Neuronal stem cell (in vitro differentiated cells): Measurements from ENCODE around the gene RTP4.

Experiments used
- DNase-seq: peaks from one replicate; pipeline ENCODE4 v3.0.0-alpha.2; 2013; ENCODE audit warnings: low spot score
- H2AFZ ChIP-seq: one replicate; pipeline ENCODE4 v1.6.1; 2013; ENCODE audit warnings: mild to moderate bottlenecking, low read length, inconsistent platforms
- H2AK5ac ChIP-seq: 2 replicates; pipeline ENCODE4 v1.6.1; 2013; ENCODE audit warnings: low read depth, mild to moderate bottlenecking, inconsistent platforms, low read length, moderate library complexity, mixed read lengths
- H2BK120ac ChIP-seq: 2 replicates; pipeline ENCODE4 v1.6.1; 2013; ENCODE audit warnings: low read depth, mild to moderate bottlenecking, inconsistent platforms, low read length, moderate library complexity, mixed read lengths
- H2BK12ac ChIP-seq: one replicate; pipeline ENCODE4 v1.6.1; 2013; ENCODE audit warnings: low read length, inconsistent platforms
- H2BK15ac ChIP-seq: 2 replicates; pipeline ENCODE4 v1.6.1; 2013; ENCODE audit warnings: mild to moderate bottlenecking, low read length, inconsistent platforms, mixed read lengths
- H2BK5ac ChIP-seq: one replicate; pipeline ENCODE4 v1.6.1; 2013; ENCODE audit warnings: inconsistent platforms, mild to moderate bottlenecking, low read length, moderate library complexity
- H3K14ac ChIP-seq: one replicate; pipeline ENCODE4 v1.6.1; 2013; ENCODE audit warnings: low read length, inconsistent platforms
- H3K18ac ChIP-seq: 2 replicates; pipeline ENCODE4 v1.6.1; 2013; ENCODE audit warnings: low read length, inconsistent platforms
- H3K23ac ChIP-seq: 2 replicates; pipeline ENCODE4 v1.6.1; 2013; ENCODE audit warnings: low read depth, mild to moderate bottlenecking, mixed read lengths, low read length, inconsistent platforms; ENCODE audit not compliant: poor library complexity
- H3K27ac ChIP-seq: replicated peaks from 3 replicates; pipeline ENCODE4 v1.5.1; 2013; ENCODE audit warnings: low read length, inconsistent platforms
- H3K27me3 ChIP-seq, 3 experiments: 2 replicates each; pipeline ENCODE4 v1.6.1; 2013; ENCODE audit warnings: low read length in 3 of 3, mild to moderate bottlenecking in 2 of 3, inconsistent platforms in 1 of 3, low read depth in 1 of 3, mixed read lengths in 1 of 3, moderate library complexity in 1 of 3; ENCODE audit not compliant: control insufficient read depth in 3 of 3, insufficient read depth in 3 of 3
- H3K36me3 ChIP-seq, 2 donors: replicated peaks in 1 of 2; 2 replicates each; pipeline ENCODE4 v1.6.1; 2013; ENCODE audit warnings: low read length in 2 of 2; ENCODE audit not compliant: control insufficient read depth in 2 of 2, insufficient read depth in 2 of 2
- H3K4ac ChIP-seq: 2 replicates; pipeline ENCODE4 v1.6.1; 2013; ENCODE audit warnings: inconsistent platforms, mild to moderate bottlenecking, low read length, moderate library complexity
- H3K4me1 ChIP-seq, 2 donors: 1 replicate in 1 of 2; 2 replicates in 1 of 2; pipeline ENCODE4 v1.6.1; 2013; ENCODE audit warnings: low read length in 2 of 2, low read depth in 1 of 2; ENCODE audit not compliant: control insufficient read depth in 2 of 2, insufficient read depth in 1 of 2
- H3K4me2 ChIP-seq: one replicate; pipeline ENCODE4 v1.6.1; 2013; ENCODE audit warnings: mild to moderate bottlenecking, low read length, inconsistent platforms; ENCODE audit not compliant: insufficient read depth, poor library complexity, severe bottlenecking
- H3K4me3 ChIP-seq, 2 donors: 2 replicates each; pipeline ENCODE4 v1.5.1; 2013; ENCODE audit warnings: low read length in 2 of 2, mild to moderate bottlenecking in 2 of 2, inconsistent platforms in 1 of 2, moderate library complexity in 1 of 2
- H3K79me1 ChIP-seq: one replicate; pipeline ENCODE4 v1.6.1; 2013; ENCODE audit warnings: low read depth, mild to moderate bottlenecking, inconsistent platforms, low read length, moderate library complexity
- H3K9ac ChIP-seq: one replicate; pipeline ENCODE4 v1.6.1; 2013; ENCODE audit warnings: mild to moderate bottlenecking, low read depth, low read length, inconsistent platforms; ENCODE audit not compliant: poor library complexity
- H3K9me3 ChIP-seq, 2 donors: replicated peaks in 1 of 2; 2 replicates each; pipeline versions ENCODE3 to v1.6.1; 2013; ENCODE audit warnings: low read length in 2 of 2, mild to moderate bottlenecking in 2 of 2, inconsistent platforms in 1 of 2, low read depth in 1 of 2, mixed read lengths in 1 of 2, moderate library complexity in 1 of 2; ENCODE audit not compliant: control insufficient read depth in 2 of 2, insufficient read depth in 1 of 2
- H4K8ac ChIP-seq: one replicate; pipeline ENCODE4 v1.6.1; 2013; ENCODE audit warnings: low read depth, mild to moderate bottlenecking, inconsistent platforms, low read length, moderate library complexity
- H4K91ac ChIP-seq: one replicate; pipeline ENCODE4 v1.6.1; 2013; ENCODE audit warnings: low read length, low read depth, mild to moderate bottlenecking, inconsistent platforms; ENCODE audit not compliant: poor library complexity
- WGBS, 2 donors: extraction: QIAGEN DNeasy Blood & Tissue Kit; methylation state at CpG; one replicate each; pipeline ENCODE4 v1.1.7; 2013; ENCODE audit warnings: missing lambda C conversion rate in 2 of 2, mixed read lengths in 1 of 2; ENCODE audit not compliant: insufficient read length in 2 of 2, insufficient replicate concordance in 1 of 2; ENCODE audit errors: extremely low coverage in 2 of 2; 5-methylcytosine and 5-hydroxymethylcytosine counted together

The RTP4 gene

GRCh38 chr3:187377842-187378241 is 9.7 kb downstream of the RTP4 start:
- no peaks in the 10 kb centered on the region for H3K79me1 ChIP-seq
- H3K4me1 ChIP-seq, result peaks cover 0 to 3% of the 10 kb centered on the region in 2 donors
- H3K4me2 ChIP-seq, result no peak overlapping the region
- no peaks in the 10 kb centered on the region for H3K27me3 ChIP-seq
- H4K91ac ChIP-seq, result no peak overlapping the region
- no peak overlapping the region for H2AFZ ChIP-seq
- DNase-seq, result no peak
- H3K9me3 ChIP-seq, result no peaks in the 10 kb centered on the region
- no CpG with 5 or more reads among the region's 1 CpG for WGBS, 2 donors
- H3K36me3 ChIP-seq, result no peaks in the 10 kb centered on the region
- no peak overlapping the region for H3K9ac ChIP-seq
- H2AK5ac ChIP-seq, result no peak overlapping the region
- no peak overlapping the region for H2BK5ac ChIP-seq
- no peak overlapping the region for H3K4ac ChIP-seq
- H3K23ac ChIP-seq, result no peak overlapping the region
- no peak overlapping the region for H2BK120ac ChIP-seq
- H4K8ac ChIP-seq, result no peak overlapping the region
- no peak overlapping the region for H3K4me3 ChIP-seq
- H3K18ac ChIP-seq, result no peak overlapping the region
- H2BK12ac ChIP-seq, result no peak overlapping the region
- no peak overlapping the region for H2BK15ac ChIP-seq
- H3K27ac ChIP-seq, result no peak overlapping the region
- H3K14ac ChIP-seq, result no peak overlapping the region

GRCh38 chr3:187382609-187383151 is 14.5 kb downstream of the RTP4 start:
- Histone ChIP-seq H3K36me3 (no peaks in the 10 kb centered on the region), H3K4me3 (no peak overlapping the region), H3K4me1 (peaks cover 0 to 4% of the 10 kb centered on the region in 2 donors), H3K14ac (no peak overlapping the region), H2BK120ac (no peak overlapping the region), H4K8ac (no peak overlapping the region), H3K9me3 (no peaks in the 10 kb centered on the region), H3K23ac (no peak overlapping the region), H2BK12ac (no peak overlapping the region), H2BK5ac (no peak overlapping the region), H2AFZ (no peak overlapping the region), H4K91ac (no peak overlapping the region), H2BK15ac (no peak overlapping the region), H3K9ac (no peak overlapping the region), H3K27me3 (no peaks in the 10 kb centered on the region), H3K27ac (no peak overlapping the region), H3K4ac (no peak overlapping the region), H2AK5ac (no peak overlapping the region), H3K4me2 (no peak overlapping the region), H3K79me1 (no peaks in the 10 kb centered on the region), H3K18ac (no peak overlapping the region)
- no peak for DNase-seq
- WGBS, 2 donors, result no CpG with 5 or more reads among the region's 8 CpGs

GRCh38 chr3:187383246-187383645 is 15.1 kb downstream of the RTP4 start:
- no peak for DNase-seq
- no peak overlapping the region for H2BK5ac ChIP-seq
- no peak overlapping the region for H3K18ac ChIP-seq
- no peak overlapping the region for H4K8ac ChIP-seq
- H3K36me3 ChIP-seq, result no peaks in the 10 kb centered on the region
- H3K23ac ChIP-seq, result no peak overlapping the region
- no peak overlapping the region for H3K4me3 ChIP-seq
- no peak overlapping the region for H2BK120ac ChIP-seq
- no peak overlapping the region for H2AFZ ChIP-seq
- peaks cover 0 to 4% of the 10 kb centered on the region in 2 donors for H3K4me1 ChIP-seq
- H3K27ac ChIP-seq, result no peak overlapping the region
- H2AK5ac ChIP-seq, result no peak overlapping the region
- no peak overlapping the region for H3K4ac ChIP-seq
- no peak overlapping the region for H3K14ac ChIP-seq
- H2BK15ac ChIP-seq, result no peak overlapping the region
- H3K27me3 ChIP-seq, result no peaks in the 10 kb centered on the region
- H2BK12ac ChIP-seq, result no peak overlapping the region
- no peak overlapping the region for H3K9ac ChIP-seq
- H4K91ac ChIP-seq, result no peak overlapping the region
- WGBS, 2 donors, result no CpG with 5 or more reads among the region's 4 CpGs
- no peaks in the 10 kb centered on the region for H3K9me3 ChIP-seq
- H3K79me1 ChIP-seq, result no peaks in the 10 kb centered on the region
- no peak overlapping the region for H3K4me2 ChIP-seq

GRCh38 chr3:187385296-187385695 is 17.1 kb downstream of the RTP4 start:
- no peak overlapping the region for H2BK12ac ChIP-seq
- no peaks in the 10 kb centered on the region for H3K9me3 ChIP-seq
- H3K27me3 ChIP-seq, result no peaks in the 10 kb centered on the region
- H3K4ac ChIP-seq, result no peak overlapping the region
- DNase-seq, result no peak
- no peak overlapping the region for H2AK5ac ChIP-seq
- no peaks in the 10 kb centered on the region for H3K36me3 ChIP-seq
- H3K18ac ChIP-seq, result no peak overlapping the region
- no CpG with 5 or more reads among the region's 1 CpG for WGBS, 2 donors
- no peak overlapping the region for H4K8ac ChIP-seq
- no peak overlapping the region for H4K91ac ChIP-seq
- H3K4me3 ChIP-seq, result no peak overlapping the region
- no peak overlapping the region for H3K27ac ChIP-seq
- H3K23ac ChIP-seq, result no peak overlapping the region
- no peak overlapping the region for H3K9ac ChIP-seq
- H3K4me1 ChIP-seq, result peaks cover 0 to 4% of the 10 kb centered on the region in 2 donors
- H3K4me2 ChIP-seq, result no peak overlapping the region
- H3K14ac ChIP-seq, result no peak overlapping the region
- no peak overlapping the region for H2BK5ac ChIP-seq
- no peak overlapping the region for H2AFZ ChIP-seq
- no peak overlapping the region for H2BK120ac ChIP-seq
- H2BK15ac ChIP-seq, result no peak overlapping the region
- H3K79me1 ChIP-seq, result no peaks in the 10 kb centered on the region
